Retinal pigment epithelial cell (primary cell): ENCODE data around the gene RABIF.
"Not testable (repeated sequence)": the region's sequence is repeated elsewhere in the genome, so short reads cannot be mapped to it uniquely, and the experiment has no call there.

ENCODE experiments used
- DNase-seq: peaks from one replicate; pipeline ENCODE4 v3.0.0-alpha.2; 2010; ENCODE audit warnings: low read depth
- H3K4me3 ChIP-seq: 2 replicates; pipeline ENCODE4 v1.5.1; 2011; ENCODE audit warnings: mild to moderate bottlenecking, low read length, control low read depth, moderate library complexity
- CTCF ChIP-seq: conservative IDR thresholded peaks from 2 replicates; pipeline ENCODE4 v1.5.1; 2011; ENCODE audit warnings: low read depth, low read length, control low read depth, inconsistent platforms

Gene RABIF

GRCh38 chr1:202923533-202923932 lies 34.6 kb upstream of the RABIF start:
- no peak for TF ChIP-seq CTCF
- DNase-seq: no peak
- H3K4me3 ChIP-seq: no peak overlapping the region

- DNase-seq: no peak
- no peak overlapping the region for H3K4me3 ChIP-seq
- no peak for TF ChIP-seq CTCF
These were observed 30.7 kb upstream of the RABIF start for GRCh38 chr1:202919615-202920014.

GRCh38 chr1:202915146-202915545 lies 26.2 kb upstream of the RABIF start:
- no peak overlapping the region for H3K4me3 ChIP-seq
- TF ChIP-seq CTCF: no peak
- no peak for DNase-seq

- H3K4me3 ChIP-seq, DNase-seq: not testable (repeated sequence)
These were observed 23.5 kb upstream of the RABIF start for GRCh38 chr1:202912476-202912875.

- DNase-seq: no peak
- H3K4me3 ChIP-seq: no peak overlapping the region
- no peak for TF ChIP-seq CTCF
These were observed 20.5 kb upstream of the RABIF start for GRCh38 chr1:202909494-202909893.

GRCh38 chr1:202908998-202909397 lies 20.0 kb upstream of the RABIF start:
- no peak for TF ChIP-seq CTCF
- H3K4me3 ChIP-seq: no peak overlapping the region
- DNase-seq: no peak

- DNase-seq: no peak
- TF ChIP-seq CTCF: no peak
- H3K4me3 ChIP-seq: no peak overlapping the region
These were observed 16.4 kb upstream of the RABIF start for GRCh38 chr1:202905331-202905730.

- not testable (repeated sequence) for DNase-seq, H3K4me3 ChIP-seq
These were observed 14.9 kb upstream of the RABIF start for GRCh38 chr1:202903808-202904207.
